ENCODE data around the gene TCF4. TPM values are rescaled to one million over a fixed set of nuclear protein-coding genes. Genes with fewer than 3 reads are reported as not detected.

TCF4 gene
- total RNA-seq, 1 experiment from 2014 or later, result 104 TPM

DNA sequence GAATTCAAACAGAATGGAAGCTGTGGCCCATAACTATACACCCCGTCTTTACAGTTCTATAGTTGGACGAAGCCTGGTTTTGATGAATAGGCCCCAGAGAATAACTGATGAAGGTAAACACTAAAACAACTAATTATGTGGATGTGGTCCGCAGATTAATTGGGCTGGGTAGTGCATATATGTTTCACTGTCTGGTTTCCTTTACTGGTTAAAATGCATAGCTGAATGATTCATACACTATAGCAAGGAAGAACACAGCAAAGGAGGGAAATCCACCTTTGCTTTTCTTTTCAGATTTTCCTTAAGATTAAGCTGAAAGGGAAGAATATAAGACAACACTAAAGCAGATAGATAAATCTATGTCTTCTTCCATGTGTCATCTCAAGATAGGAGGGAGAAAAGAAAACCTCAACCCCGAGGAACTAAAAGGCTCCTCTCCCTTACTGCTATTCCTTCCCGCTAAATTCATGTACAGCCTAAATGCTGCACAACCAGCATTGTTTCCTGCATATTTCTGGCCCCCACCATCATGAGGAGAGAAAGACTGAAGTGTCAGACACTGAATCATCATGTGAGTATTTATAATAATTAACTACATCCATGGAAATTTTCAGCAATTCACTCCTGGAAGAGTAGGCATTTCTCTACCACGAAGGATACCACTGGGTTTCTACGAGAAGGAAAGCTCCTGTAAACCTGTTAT is 331.6 kb downstream of the TCF4 start (continued):
- no peak for TF ChIP-seq ZNF263 (CRISPR knock-in tag; IDR thresholded peaks at IDR 0.05; ENCODE audit: low read depth)

DNA sequence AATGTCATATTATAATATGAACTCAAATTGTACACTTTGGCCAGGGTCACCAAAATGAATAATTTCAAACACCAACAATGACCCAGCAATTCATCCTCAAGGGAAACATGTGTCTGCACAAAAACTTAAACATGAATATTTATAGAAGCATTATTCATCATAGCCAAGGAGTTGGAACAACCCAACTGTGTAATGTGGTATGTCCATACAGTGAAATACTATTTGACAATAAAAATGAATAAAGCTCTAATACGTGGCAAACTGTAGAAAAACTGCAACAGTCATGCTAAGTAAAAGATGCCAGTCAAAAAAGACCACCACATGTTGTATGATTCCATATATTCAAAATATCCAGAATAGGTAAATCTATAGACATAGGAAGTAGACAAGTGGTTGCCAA is 334.2 kb downstream of the TCF4 start:
- TF ChIP-seq NR1H2 (CRISPR knock-in tag; IDR thresholded peaks at IDR 0.05), result no peak
- no peak for TF ChIP-seq ZNF423 (CRISPR knock-in tag; IDR thresholded peaks at IDR 0.05)
- no peak for TF ChIP-seq GABPB1 (CRISPR knock-in tag; IDR thresholded peaks at IDR 0.05)
- TF ChIP-seq, protein P1, sequence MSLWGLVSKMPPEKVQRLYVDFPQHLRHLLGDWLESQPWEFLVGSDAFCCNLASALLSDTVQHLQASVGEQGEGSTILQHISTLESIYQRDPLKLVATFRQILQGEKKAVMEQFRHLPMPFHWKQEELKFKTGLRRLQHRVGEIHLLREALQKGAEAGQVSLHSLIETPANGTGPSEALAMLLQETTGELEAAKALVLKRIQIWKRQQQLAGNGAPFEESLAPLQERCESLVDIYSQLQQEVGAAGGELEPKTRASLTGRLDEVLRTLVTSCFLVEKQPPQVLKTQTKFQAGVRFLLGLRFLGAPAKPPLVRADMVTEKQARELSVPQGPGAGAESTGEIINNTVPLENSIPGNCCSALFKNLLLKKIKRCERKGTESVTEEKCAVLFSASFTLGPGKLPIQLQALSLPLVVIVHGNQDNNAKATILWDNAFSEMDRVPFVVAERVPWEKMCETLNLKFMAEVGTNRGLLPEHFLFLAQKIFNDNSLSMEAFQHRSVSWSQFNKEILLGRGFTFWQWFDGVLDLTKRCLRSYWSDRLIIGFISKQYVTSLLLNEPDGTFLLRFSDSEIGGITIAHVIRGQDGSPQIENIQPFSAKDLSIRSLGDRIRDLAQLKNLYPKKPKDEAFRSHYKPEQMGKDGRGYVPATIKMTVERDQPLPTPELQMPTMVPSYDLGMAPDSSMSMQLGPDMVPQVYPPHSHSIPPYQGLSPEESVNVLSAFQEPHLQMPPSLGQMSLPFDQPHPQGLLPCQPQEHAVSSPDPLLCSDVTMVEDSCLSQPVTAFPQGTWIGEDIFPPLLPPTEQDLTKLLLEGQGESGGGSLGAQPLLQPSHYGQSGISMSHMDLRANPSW (CRISPR knock-in tag; conservative IDR thresholded peaks at IDR 0.05; ENCODE audit: low read depth), result no peak
- no peak overlapping the region for H3K4me3 Mint-ChIP-seq
- H3K27me3 Mint-ChIP-seq (ENCODE audit: low read depth), result no peaks in the 10 kb centered on the region
- no peaks in the 10 kb centered on the region for H3K9me3 Mint-ChIP-seq
- no peak overlapping the region for H3K27ac Mint-ChIP-seq
- DNase-seq (ENCODE audit: low spot score) (no peak), ATAC-seq (no peak)
- CTCF ChIA-PET, result interaction anchor here (0.6 kb wide), 1 partner anchor 252 kb away, joined by 4 read pairs; no protein-coding TSS in a partner anchor
- H3K36me3 Mint-ChIP-seq, result peaks cover 32% of the 10 kb centered on the region
- peaks cover 29% of the 10 kb centered on the region for H3K4me1 Mint-ChIP-seq
- POLR2A ChIA-PET, result no interaction called here

DNA sequence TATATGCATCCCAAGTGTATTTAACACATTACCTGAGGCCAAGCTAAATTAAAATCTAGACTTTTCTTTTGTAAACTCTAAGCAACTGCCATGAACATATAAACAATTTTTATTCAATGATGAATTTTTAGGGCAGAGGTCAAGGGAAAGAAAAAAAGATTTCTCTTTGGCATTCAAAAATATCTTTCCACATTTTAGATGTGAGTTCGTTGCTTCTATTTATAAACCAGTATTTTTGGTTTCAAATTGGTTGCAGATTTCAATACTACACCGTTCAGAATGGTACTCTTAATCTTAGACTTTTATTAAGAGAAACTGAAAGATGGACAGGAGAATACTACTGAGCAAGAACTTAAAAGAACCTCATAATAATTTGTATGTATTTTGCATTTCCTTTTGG is 335.1 kb downstream of the TCF4 start:
- no peaks in the 10 kb centered on the region for H3K27me3 Mint-ChIP-seq (ENCODE audit: low read depth)
- no peak overlapping the region for H3K27ac Mint-ChIP-seq
- CTCF ChIA-PET, result interaction anchor here (2.6 kb wide), 1 partner anchor 18 kb away, joined by 17 read pairs; no protein-coding TSS in a partner anchor
- POLR2A ChIA-PET, result no interaction called here
- no peaks in the 10 kb centered on the region for H3K9me3 Mint-ChIP-seq
- peaks cover 29% of the 10 kb centered on the region for H3K4me1 Mint-ChIP-seq
- DNase-seq (ENCODE audit: low spot score) (no peak), ATAC-seq (no peak)
- TF ChIP-seq, protein P2, sequence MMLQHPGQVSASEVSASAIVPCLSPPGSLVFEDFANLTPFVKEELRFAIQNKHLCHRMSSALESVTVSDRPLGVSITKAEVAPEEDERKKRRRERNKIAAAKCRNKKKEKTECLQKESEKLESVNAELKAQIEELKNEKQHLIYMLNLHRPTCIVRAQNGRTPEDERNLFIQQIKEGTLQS (CRISPR knock-in tag; conservative IDR thresholded peaks at IDR 0.05), result no peak
- TF ChIP-seq, protein P3, sequence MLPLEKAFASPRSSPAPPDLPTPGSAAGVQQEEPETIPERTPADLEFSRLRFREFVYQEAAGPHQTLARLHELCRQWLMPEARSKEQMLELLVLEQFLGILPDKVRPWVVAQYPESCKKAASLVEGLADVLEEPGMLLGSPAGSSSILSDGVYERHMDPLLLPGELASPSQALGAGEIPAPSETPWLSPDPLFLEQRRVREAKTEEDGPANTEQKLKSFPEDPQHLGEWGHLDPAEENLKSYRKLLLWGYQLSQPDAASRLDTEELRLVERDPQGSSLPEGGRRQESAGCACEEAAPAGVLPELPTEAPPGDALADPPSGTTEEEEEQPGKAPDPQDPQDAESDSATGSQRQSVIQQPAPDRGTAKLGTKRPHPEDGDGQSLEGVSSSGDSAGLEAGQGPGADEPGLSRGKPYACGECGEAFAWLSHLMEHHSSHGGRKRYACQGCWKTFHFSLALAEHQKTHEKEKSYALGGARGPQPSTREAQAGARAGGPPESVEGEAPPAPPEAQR (CRISPR knock-in tag; IDR thresholded peaks at IDR 0.05), result no peak
- TF ChIP-seq, protein P4, sequence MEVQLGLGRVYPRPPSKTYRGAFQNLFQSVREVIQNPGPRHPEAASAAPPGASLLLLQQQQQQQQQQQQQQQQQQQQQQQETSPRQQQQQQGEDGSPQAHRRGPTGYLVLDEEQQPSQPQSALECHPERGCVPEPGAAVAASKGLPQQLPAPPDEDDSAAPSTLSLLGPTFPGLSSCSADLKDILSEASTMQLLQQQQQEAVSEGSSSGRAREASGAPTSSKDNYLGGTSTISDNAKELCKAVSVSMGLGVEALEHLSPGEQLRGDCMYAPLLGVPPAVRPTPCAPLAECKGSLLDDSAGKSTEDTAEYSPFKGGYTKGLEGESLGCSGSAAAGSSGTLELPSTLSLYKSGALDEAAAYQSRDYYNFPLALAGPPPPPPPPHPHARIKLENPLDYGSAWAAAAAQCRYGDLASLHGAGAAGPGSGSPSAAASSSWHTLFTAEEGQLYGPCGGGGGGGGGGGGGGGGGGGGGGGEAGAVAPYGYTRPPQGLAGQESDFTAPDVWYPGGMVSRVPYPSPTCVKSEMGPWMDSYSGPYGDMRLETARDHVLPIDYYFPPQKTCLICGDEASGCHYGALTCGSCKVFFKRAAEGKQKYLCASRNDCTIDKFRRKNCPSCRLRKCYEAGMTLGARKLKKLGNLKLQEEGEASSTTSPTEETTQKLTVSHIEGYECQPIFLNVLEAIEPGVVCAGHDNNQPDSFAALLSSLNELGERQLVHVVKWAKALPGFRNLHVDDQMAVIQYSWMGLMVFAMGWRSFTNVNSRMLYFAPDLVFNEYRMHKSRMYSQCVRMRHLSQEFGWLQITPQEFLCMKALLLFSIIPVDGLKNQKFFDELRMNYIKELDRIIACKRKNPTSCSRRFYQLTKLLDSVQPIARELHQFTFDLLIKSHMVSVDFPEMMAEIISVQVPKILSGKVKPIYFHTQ (CRISPR knock-in tag; IDR thresholded peaks at IDR 0.05), result no peak
- TF ChIP-seq HMGA2 (CRISPR knock-in tag; IDR thresholded peaks at IDR 0.05) (no peak), NFATC4 (CRISPR knock-in tag; IDR thresholded peaks at IDR 0.05) (no peak), JUN (CRISPR knock-in tag; IDR thresholded peaks at IDR 0.05) (no peak), ZNF232 (CRISPR knock-in tag; IDR thresholded peaks at IDR 0.05) (no peak), NFYB (CRISPR knock-in tag; conservative IDR thresholded peaks at IDR 0.05; ENCODE audit: low read depth) (no peak)
- TF ChIP-seq, protein P5, sequence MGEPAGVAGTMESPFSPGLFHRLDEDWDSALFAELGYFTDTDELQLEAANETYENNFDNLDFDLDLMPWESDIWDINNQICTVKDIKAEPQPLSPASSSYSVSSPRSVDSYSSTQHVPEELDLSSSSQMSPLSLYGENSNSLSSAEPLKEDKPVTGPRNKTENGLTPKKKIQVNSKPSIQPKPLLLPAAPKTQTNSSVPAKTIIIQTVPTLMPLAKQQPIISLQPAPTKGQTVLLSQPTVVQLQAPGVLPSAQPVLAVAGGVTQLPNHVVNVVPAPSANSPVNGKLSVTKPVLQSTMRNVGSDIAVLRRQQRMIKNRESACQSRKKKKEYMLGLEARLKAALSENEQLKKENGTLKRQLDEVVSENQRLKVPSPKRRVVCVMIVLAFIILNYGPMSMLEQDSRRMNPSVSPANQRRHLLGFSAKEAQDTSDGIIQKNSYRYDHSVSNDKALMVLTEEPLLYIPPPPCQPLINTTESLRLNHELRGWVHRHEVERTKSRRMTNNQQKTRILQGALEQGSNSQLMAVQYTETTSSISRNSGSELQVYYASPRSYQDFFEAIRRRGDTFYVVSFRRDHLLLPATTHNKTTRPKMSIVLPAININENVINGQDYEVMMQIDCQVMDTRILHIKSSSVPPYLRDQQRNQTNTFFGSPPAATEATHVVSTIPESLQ (CRISPR knock-in tag; IDR thresholded peaks at IDR 0.05), result no peak
- TF ChIP-seq, protein P6, sequence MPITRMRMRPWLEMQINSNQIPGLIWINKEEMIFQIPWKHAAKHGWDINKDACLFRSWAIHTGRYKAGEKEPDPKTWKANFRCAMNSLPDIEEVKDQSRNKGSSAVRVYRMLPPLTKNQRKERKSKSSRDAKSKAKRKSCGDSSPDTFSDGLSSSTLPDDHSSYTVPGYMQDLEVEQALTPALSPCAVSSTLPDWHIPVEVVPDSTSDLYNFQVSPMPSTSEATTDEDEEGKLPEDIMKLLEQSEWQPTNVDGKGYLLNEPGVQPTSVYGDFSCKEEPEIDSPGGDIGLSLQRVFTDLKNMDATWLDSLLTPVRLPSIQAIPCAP (CRISPR knock-in tag; IDR thresholded peaks at IDR 0.05), result no peak
- TF ChIP-seq, protein P7, sequence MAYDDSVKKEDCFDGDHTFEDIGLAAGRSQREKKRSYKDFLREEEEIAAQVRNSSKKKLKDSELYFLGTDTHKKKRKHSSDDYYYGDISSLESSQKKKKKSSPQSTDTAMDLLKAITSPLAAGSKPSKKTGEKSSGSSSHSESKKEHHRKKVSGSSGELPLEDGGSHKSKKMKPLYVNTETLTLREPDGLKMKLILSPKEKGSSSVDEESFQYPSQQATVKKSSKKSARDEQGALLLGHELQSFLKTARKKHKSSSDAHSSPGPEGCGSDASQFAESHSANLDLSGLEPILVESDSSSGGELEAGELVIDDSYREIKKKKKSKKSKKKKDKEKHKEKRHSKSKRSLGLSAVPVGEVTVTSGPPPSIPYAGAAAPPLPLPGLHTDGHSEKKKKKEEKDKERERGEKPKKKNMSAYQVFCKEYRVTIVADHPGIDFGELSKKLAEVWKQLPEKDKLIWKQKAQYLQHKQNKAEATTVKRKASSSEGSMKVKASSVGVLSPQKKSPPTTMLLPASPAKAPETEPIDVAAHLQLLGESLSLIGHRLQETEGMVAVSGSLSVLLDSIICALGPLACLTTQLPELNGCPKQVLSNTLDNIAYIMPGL (CRISPR knock-in tag; IDR thresholded peaks at IDR 0.05), result no peak
- H3K36me3 Mint-ChIP-seq, result peaks cover 29% of the 10 kb centered on the region
- H3K4me3 Mint-ChIP-seq, result no peak overlapping the region

Measured in WTC11 (cell line).